AG10803 (cell line): ENCODE measurements around the gene INTS3.
A peak's percentile ranks its signal among the peaks of the same experiment; 100 is the strongest.

ENCODE experiments used
- DNase-seq: peaks from one replicate; pipeline ENCODE4 v3.0.0; 2010; ENCODE audit warnings: low read depth
- H3K4me3 ChIP-seq: 2 replicates; pipeline ENCODE4 v1.5.1; 2011; ENCODE audit warnings: mild to moderate bottlenecking, low read length, control low read depth
- CTCF ChIP-seq: conservative IDR thresholded peaks from 2 replicates; pipeline ENCODE4 v1.5.1; 2011; ENCODE audit warnings: mild to moderate bottlenecking, low read length, control low read depth, inconsistent platforms

Gene INTS3

GRCh38 chr1:153805886-153806719 lies 78.3 kb downstream of the INTS3 start:
- no peak overlapping the region for H3K4me3 ChIP-seq
- no peak for TF ChIP-seq CTCF
- DNase-seq: no peak

GRCh38 chr1:153816283-153816889 lies 88.5 kb downstream of the INTS3 start:
- TF ChIP-seq CTCF: no peak
- H3K4me3 ChIP-seq: no peak overlapping the region
- peak; percentile 26 for DNase-seq

GRCh38 chr1:153818876-153819275 lies 91.0 kb downstream of the INTS3 start:
- TF ChIP-seq CTCF: no peak
- no peak for DNase-seq

More at GRCh38 chr1:153818876-153819275, 91.0 kb downstream of the INTS3 start:
- H3K4me3 ChIP-seq: no peak overlapping the region
